GM23248 (cell line): ENCODE results near the gene FIS1.

Experiments used
- EZH2 ChIP-seq: fragments of 200-600 bp; sonication (generic); IDR thresholded peaks from 2 replicates; pipeline ENCODE4 v1.6.1; 2018; ENCODE audit warnings: antibody characterized with exemption, mild to moderate bottlenecking; ENCODE audit not compliant: insufficient read depth, poor library complexity, severe bottlenecking
- EZH2phosphoT487 ChIP-seq: fragments of 200-600 bp; sonication (generic); IDR thresholded peaks from 2 replicates; pipeline ENCODE4 v1.6.1; 2018; ENCODE audit warnings: antibody characterized with exemption, moderate library complexity, mild to moderate bottlenecking, low read depth; ENCODE audit not compliant: insufficient read depth

DNA sequence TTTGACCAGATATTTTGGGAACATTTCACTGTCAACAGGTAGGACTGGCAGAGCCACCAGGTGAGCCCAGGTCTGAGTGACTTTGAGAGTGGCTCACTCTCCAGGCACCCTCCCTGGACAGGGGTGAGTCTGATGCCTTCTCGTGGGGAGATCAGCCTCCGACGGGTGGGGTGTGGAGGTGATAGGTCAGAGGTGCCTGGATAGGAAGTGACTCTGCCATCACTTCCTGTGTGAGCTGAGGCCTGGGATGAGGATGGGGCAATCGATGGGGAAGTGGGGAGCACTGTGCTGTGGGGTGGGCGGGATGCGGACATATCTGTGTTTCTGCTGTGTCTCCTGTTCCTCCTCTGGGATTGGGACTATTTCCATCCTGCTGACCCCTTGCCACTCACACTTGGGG is 42.2 kb upstream of the FIS1 start:
- TF ChIP-seq EZH2 (no peak), EZH2phosphoT487 (no peak)
